ENCODE measurements around the gene EMX1.
"Not testable (repeated sequence)": the region's sequence is repeated elsewhere in the genome, so short reads cannot be mapped to it uniquely, and the experiment has no call there.

Gene EMX1

GRCh38 chr2:72900191-72900825, 17.0 kb upstream of the EMX1 start:
- DNase-seq (ENCODE audit: low spot score), result no peak

GRCh38 chr2:72901426-72901825, 15.9 kb upstream of the EMX1 start:
- DNase-seq (ENCODE audit: low spot score), result no peak

- not testable (repeated sequence) for DNase-seq (ENCODE audit: low spot score)
Measured at GRCh38 chr2:72907369-72907768, 9.9 kb upstream of the EMX1 start.

GRCh38 chr2:72908741-72909140, 8.6 kb upstream of the EMX1 start:
- no peak for DNase-seq (ENCODE audit: low spot score)

GRCh38 chr2:72911256-72911655, 6.1 kb upstream of the EMX1 start:
- DNase-seq (ENCODE audit: low spot score), result no peak

- DNase-seq (ENCODE audit: low spot score), result no peak
Measured at GRCh38 chr2:72913486-72914205, 3.7 kb upstream of the EMX1 start.

- DNase-seq (ENCODE audit: low spot score), result no peak
Measured at GRCh38 chr2:72914206-72914559, 3.1 kb upstream of the EMX1 start.

GRCh38 chr2:72914589-72915319, 2.6 kb upstream of the EMX1 start:
- no peak for DNase-seq (ENCODE audit: low spot score)

- DNase-seq (ENCODE audit: low spot score), result no peak
Measured at GRCh38 chr2:72915320-72915906, 1.9 kb upstream of the EMX1 start.

- DNase-seq (ENCODE audit: low spot score), result peak; percentile 83
Measured at GRCh38 chr2:72915907-72916742, 1.2 kb upstream of the EMX1 start.

- DNase-seq (ENCODE audit: low spot score), result peak; percentile 23
Measured at GRCh38 chr2:72916743-72917137, 579 bp upstream of the EMX1 start.

- DNase-seq (ENCODE audit: low spot score), result no peak
Measured at GRCh38 chr2:72917877-72918553, 696 bp downstream of the EMX1 start.

- DNase-seq (ENCODE audit: low spot score), result no peak
Measured at GRCh38 chr2:72919414-72920317, 2.3 kb downstream of the EMX1 start.

- DNase-seq (ENCODE audit: low spot score), result no peak
Measured at GRCh38 chr2:72920318-72921087, 3.2 kb downstream of the EMX1 start.

GRCh38 chr2:72921088-72921851, 4.0 kb downstream of the EMX1 start:
- no peak for DNase-seq (ENCODE audit: low spot score)

GRCh38 chr2:72921853-72922252, 4.5 kb downstream of the EMX1 start:
- DNase-seq (ENCODE audit: low spot score), result no peak

GRCh38 chr2:72923833-72924352, 6.6 kb downstream of the EMX1 start:
- no peak for DNase-seq (ENCODE audit: low spot score)
